Measurements from ENCODE around the gene PCYOX1L.

DNA sequence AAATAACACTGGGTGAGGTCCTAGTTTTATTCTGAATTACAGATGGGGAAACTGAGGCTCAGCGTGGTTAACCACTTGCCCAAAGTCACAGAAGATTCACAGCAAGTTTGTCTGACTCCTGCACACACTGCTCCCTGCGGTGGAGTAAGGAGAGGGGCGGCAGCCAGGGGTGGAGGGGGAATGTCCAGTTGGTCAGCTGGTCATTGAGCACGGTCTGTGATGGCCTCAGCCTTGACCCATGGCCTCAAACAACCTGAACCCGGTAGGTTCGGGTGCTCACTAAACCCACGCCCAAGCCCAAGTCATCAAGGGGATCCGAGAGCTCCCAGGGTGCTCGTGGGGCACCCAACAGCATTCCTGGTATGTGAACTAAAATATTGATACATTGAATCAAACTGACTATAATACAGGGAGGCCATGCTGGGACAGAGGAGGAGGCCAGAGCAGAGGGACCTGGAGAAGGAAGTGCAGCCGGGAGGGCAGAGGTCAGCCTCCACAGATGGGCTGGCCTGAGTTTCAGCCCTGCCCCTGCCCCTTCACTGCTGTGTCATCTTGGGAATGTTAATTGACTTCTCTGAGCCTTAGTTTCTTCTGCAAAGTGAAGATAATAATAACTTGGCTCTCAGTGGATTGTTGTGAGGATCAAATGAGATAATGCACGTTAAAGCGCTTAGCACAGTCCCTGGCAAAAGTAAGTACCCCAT, 24.8 kb downstream of the PCYOX1L start:
- no peak for TF ChIP-seq POLR2A (IDR thresholded peaks at IDR 0.05; ENCODE audit: low read depth, low read length)
- no peak for TF ChIP-seq TAF1 (IDR thresholded peaks at IDR 0.05; ENCODE audit: borderline replicate concordance, low read depth, low read length)
- TF ChIP-seq POLR2AphosphoS5 (IDR thresholded peaks at IDR 0.05; ENCODE audit: low read depth, low read length), result no peak

Data from GM12892 (cell line).